ENCODE data around the gene TINAGL1. TPM values are rescaled to one million over a fixed set of nuclear protein-coding genes. Genes with fewer than 3 reads are reported as not detected.
A peak's percentile ranks its signal among the peaks of the same experiment; 100 is the strongest.

TINAGL1 gene
- total and polyA plus RNA-seq, 2 of the 13 experiments (the other 11 are each of a cell fraction or from before 2014, with no cell fraction given): 24.7 to 76.8 TPM

DNA sequence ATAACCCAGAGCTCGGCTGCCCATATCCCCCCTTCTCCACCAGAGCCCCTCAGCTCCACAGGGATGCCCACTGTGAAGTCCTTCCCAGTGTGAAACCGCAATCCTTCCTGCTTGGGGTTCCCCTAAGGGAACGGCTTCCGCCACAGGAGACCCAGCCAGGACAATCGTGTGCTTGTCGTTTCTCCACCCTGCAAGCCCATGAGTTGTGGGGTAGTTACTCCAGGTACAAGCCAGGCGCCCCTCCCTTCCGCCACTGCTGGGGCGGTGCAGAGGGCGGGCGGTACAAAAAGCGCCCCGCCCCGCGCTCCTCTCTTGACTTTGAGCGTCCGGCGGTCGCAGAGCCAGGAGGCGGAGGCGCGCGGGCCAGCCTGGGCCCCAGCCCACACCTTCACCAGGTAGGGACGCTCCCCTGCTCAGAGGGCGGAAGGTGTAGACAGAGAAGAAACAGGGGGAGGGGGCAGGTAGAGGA is at the start of gene TINAGL1 (continued):
- no peak; the same call in 1 of the 2 replicates for TF ChIP-seq CHD4 (IDR thresholded peaks at IDR 0.05; ENCODE audit: borderline replicate concordance, low read length)
- no peak for TF ChIP-seq KDM3A (CRISPR knock-in tag; IDR thresholded peaks at IDR 0.05; ENCODE audit: low read depth)
- TF ChIP-seq HOXA3 (CRISPR knock-in tag; IDR thresholded peaks at IDR 0.05): peak; percentile 65; the same call in 1 of the 2 replicates
- peak; percentile 46; the same call in 1 of the 2 replicates for TF ChIP-seq ERF (CRISPR knock-in tag; IDR thresholded peaks at IDR 0.05)
- no peak for TF ChIP-seq ETV6 (CRISPR knock-in tag; conservative IDR thresholded peaks at IDR 0.05)
- peak; percentile 34; the same call in 1 of the 2 replicates for TF ChIP-seq ZFX (CRISPR knock-in tag; IDR thresholded peaks at IDR 0.05; ENCODE audit: low read depth)
- no peak for TF ChIP-seq ZFP37 (CRISPR knock-in tag; IDR thresholded peaks at IDR 0.05; ENCODE audit: borderline replicate concordance)
- TF ChIP-seq, protein P1, sequence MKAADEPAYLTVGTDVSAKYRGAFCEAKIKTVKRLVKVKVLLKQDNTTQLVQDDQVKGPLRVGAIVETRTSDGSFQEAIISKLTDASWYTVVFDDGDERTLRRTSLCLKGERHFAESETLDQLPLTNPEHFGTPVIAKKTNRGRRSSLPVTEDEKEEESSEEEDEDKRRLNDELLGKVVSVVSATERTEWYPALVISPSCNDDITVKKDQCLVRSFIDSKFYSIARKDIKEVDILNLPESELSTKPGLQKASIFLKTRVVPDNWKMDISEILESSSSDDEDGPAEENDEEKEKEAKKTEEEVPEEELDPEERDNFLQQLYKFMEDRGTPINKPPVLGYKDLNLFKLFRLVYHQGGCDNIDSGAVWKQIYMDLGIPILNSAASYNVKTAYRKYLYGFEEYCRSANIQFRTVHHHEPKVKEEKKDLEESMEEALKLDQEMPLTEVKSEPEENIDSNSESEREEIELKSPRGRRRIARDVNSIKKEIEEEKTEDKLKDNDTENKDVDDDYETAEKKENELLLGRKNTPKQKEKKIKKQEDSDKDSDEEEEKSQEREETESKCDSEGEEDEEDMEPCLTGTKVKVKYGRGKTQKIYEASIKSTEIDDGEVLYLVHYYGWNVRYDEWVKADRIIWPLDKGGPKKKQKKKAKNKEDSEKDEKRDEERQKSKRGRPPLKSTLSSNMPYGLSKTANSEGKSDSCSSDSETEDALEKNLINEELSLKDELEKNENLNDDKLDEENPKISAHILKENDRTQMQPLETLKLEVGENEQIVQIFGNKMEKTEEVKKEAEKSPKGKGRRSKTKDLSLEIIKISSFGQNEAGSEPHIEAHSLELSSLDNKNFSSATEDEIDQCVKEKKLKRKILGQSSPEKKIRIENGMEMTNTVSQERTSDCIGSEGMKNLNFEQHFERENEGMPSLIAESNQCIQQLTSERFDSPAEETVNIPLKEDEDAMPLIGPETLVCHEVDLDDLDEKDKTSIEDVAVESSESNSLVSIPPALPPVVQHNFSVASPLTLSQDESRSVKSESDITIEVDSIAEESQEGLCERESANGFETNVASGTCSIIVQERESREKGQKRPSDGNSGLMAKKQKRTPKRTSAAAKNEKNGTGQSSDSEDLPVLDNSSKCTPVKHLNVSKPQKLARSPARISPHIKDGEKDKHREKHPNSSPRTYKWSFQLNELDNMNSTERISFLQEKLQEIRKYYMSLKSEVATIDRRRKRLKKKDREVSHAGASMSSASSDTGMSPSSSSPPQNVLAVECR (CRISPR knock-in tag; IDR thresholded peaks at IDR 0.05; ENCODE audit: borderline replicate concordance): peak; percentile 20; the same call in 1 of the 2 replicates
- TF ChIP-seq ZNF335 (CRISPR knock-in tag; IDR thresholded peaks at IDR 0.05): no peak
- TF ChIP-seq ELF3 (CRISPR knock-in tag; IDR thresholded peaks at IDR 0.05): peak; percentile 60; the same call in 1 of the 2 replicates
- TF ChIP-seq, protein P2, sequence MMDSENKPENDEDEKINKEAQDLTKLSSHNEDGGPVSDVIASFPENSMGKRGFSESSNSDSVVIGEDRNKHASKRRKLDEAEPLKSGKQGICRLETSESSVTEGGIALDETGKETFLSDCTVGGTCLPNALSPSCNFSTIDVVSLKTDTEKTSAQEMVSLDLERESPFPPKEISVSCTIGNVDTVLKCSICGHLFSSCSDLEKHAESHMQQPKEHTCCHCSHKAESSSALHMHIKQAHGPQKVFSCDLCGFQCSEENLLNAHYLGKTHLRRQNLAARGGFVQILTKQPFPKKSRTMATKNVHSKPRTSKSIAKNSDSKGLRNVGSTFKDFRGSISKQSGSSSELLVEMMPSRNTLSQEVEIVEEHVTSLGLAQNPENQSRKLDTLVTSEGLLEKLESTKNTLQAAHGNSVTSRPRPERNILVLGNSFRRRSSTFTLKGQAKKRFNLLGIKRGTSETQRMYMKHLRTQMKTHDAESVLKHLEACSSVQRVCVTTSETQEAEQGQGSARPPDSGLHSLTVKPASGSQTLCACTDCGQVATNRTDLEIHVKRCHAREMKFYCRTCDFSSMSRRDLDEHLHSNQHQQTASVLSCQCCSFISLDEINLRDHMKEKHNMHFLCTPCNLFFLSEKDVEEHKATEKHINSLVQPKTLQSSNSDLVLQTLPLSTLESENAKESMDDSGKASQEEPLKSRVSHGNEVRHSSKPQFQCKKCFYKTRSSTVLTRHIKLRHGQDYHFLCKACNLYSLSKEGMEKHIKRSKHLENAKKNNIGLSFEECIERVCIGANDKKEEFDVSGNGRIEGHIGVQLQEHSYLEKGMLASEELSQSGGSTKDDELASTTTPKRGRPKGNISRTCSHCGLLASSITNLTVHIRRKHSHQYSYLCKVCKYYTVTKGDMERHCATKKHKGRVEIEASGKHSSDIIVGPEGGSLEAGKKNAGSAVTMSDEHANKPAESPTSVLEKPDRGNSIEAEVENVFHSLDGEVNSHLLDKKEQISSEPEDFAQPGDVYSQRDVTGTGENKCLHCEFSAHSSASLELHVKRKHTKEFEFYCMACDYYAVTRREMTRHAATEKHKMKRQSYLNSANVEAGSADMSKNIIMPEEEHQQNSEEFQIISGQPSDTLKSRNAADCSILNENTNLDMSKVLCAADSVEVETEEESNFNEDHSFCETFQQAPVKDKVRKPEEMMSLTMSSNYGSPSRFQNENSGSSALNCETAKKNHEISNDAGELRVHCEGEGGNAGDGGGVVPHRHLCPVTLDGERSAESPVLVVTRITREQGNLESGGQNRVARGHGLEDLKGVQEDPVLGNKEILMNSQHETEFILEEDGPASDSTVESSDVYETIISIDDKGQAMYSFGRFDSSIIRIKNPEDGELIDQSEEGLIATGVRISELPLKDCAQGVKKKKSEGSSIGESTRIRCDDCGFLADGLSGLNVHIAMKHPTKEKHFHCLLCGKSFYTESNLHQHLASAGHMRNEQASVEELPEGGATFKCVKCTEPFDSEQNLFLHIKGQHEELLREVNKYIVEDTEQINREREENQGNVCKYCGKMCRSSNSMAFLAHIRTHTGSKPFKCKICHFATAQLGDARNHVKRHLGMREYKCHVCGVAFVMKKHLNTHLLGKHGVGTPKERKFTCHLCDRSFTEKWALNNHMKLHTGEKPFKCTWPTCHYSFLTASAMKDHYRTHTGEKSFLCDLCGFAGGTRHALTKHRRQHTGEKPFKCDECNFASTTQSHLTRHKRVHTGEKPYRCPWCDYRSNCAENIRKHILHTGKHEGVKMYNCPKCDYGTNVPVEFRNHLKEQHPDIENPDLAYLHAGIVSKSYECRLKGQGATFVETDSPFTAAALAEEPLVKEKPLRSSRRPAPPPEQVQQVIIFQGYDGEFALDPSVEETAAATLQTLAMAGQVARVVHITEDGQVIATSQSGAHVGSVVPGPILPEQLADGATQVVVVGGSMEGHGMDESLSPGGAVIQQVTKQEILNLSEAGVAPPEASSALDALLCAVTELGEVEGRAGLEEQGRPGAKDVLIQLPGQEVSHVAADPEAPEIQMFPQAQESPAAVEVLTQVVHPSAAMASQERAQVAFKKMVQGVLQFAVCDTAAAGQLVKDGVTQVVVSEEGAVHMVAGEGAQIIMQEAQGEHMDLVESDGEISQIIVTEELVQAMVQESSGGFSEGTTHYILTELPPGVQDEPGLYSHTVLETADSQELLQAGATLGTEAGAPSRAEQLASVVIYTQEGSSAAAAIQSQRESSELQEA (CRISPR knock-in tag; IDR thresholded peaks at IDR 0.05; ENCODE audit: not compliant biosample characterization): no peak
- no peak for TF ChIP-seq ISX (CRISPR knock-in tag; conservative IDR thresholded peaks at IDR 0.05)
- no peak for TF ChIP-seq KLF6 (CRISPR knock-in tag; IDR thresholded peaks at IDR 0.05)
- peak; percentile 44; the same call in 1 of the 2 replicates for TF ChIP-seq ZSCAN25 (CRISPR knock-in tag; IDR thresholded peaks at IDR 0.05)

Data from HepG2 (cell line).